SH-SY5Y (cell line): ENCODE results near the gene ZNF277.

Experiments
- GATA2 ChIP-seq: IDR thresholded peaks from 2 replicates; pipeline ENCODE4 v1.6.1; 2011; ENCODE audit warnings: mild to moderate bottlenecking, low read depth, low read length
- GATA3 ChIP-seq: IDR thresholded peaks from 2 replicates; pipeline ENCODE4 v1.6.1; 2011; ENCODE audit warnings: low read depth, mild to moderate bottlenecking, low read length, moderate library complexity

DNA sequence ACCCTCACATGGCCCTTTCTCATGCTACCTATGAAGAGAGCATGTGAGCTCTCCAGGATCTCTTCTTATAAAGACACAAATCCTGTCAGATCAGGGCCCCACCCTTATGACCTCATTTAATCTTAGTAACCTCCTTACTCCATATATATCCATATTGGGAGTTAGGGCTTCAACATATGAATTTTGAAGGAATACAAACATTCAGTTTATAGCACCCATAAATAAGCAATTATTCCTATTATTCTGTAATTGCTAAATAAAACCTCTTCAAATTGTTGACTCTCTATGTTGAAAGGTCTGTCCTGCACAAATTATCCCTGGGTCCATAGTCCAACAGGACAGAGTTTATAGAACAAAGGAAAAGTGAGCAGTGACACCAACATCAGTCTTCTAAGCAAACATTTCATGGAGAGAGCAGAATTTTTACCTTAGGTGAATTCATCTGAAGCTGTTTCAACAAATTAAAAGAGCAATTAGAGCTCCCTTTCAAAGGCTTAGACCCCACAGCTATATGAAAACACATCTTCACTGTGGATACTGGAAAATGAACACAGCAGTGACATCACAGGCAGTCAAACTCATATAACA is 12.5 kb upstream of the ZNF277 start:
- TF ChIP-seq GATA3 (no peak), GATA2 (no peak)
